ENCODE measurements around the gene DUSP1.

GRCh38 chr5:172805018-172805683 is 34.2 kb upstream of the DUSP1 start:
- TF ChIP-seq CTCF (IDR thresholded peaks at IDR 0.05): no peak
- no peak for TF ChIP-seq POLR2A (IDR thresholded peaks at IDR 0.05)

Measured in body of pancreas (tissue), 4 donors.